Right forelimb (tissue), 1 donor: ENCODE results near the gene FXYD3.

ENCODE experiments used
- DNase-seq: peaks from one replicate; pipeline ENCODE4 v3.0.0-alpha.2; 2018

Gene FXYD3

GRCh38 chr19:35165200-35166058 lies 49.8 kb downstream of the FXYD3 start:
- DNase-seq, result no peak

DNA sequence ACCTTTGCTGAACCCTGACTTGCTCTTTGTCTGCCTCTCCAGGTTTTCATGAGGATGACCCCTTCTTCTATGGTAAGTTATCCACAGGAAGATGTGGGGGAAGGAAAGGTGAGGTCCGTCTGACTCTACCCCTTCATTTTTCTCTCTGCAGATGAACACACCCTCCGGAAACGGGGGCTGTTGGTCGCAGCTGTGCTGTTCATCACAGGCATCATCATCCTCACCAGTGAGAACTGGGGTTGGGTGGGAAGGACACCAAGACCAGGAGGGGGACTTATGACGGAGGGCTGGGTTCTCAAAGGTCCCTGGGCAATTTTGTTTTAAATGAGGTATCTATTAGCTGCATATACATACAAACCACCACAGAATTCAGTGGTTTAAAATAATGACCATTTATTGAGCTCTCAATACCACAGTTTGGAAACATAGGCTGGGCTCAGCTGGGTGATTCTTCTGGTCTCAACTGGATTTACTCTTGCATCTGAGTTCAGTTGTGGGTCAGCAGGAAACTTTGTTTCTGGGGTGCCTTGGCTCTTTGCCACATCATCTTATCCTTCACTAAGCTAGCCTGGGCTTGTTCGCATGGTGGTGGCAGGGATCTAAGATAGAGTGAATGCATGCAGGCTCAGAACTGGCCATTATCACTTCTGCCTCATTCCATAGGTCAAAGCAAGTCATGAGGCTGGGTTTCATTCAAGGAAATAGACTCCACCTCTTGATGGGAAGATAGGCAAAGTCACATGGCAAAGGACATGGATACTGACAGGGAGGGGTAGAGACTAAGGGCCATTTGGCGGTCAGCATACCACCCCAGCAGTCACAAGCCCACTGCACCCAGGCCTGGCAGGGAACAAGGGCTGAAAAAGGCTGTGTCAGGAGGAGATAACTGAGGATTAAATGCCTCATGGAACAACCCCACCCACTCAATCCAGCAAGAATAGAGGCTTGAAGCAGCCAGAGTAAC lies 50.8 kb downstream of the FXYD3 start:
- no peak for DNase-seq

DNA sequence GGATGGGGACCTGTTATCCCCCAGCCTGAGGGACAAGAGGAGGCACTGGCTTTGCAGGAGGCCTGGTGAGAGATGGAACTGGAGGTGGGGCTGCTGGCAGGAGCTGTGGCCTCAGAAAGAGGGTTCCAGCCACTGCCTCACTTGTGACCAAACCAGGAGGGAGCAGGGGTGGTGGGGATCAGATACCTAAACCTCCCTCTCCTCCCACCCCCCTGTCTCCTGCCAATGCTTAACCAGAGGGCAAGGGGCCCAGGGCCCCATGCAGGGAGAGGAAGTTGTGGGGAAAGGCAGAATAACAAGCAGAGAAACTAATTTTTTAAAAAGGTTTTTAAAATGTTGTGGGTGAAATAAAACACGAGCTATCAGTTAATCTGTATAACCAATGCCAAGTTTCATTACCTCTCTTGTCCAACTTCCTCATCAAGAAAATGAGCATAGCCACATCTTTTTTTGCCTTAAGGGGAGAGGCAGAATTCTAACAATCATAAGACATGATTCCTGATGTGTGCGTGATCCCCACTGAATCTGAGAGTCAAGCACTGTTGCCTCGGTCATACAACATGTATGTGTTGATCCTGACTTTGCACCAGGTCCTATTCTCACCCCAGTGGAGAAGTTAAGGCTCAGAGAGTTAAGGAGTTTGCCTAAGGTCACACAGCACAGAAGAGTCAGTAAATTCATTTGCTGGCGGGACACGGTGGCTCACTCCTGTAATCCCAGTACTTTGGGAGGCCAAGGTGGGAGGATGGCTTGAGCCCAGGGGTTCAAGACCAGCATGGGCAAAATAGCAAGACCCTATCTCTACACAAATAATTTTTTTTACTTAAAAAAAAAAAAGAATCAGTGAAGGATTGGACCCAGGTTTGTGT lies 51.9 kb downstream of the FXYD3 start:
- no peak for DNase-seq

GRCh38 chr19:35168196-35168595 lies 52.6 kb downstream of the FXYD3 start:
- DNase-seq, result no peak

- DNase-seq, result no peak
These were observed 53.8 kb downstream of the FXYD3 start for GRCh38 chr19:35169221-35169995.

- no peak for DNase-seq
These were observed 54.9 kb downstream of the FXYD3 start for GRCh38 chr19:35170359-35171061.

DNA sequence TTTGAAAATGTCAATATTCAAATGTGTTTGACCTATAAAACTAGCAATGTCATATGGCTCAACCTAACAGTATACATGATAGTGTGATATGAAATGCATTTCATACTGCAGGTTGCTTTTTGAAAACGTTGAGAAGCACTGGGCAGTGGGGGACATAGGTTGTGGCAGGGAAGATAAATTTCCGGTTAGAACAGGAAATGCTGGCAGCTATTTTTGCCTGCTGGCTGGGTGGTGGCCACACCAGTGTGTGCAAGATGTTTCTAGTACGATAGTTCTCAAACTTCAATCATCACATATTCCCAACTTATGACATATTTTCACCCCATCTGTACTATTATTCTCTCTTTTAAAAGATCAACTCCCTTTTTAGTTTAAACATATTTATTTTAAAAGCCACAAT lies 56.1 kb downstream of the FXYD3 start:
- no peak for DNase-seq
